ENCODE measurements around the gene ATP5PO.
"Not testable (repeated sequence)": the region's sequence is repeated elsewhere in the genome, so short reads cannot be mapped to it uniquely, and the experiment has no call there.

The ATP5PO gene

GRCh38 chr21:33931799-33932390 lies 16.3 kb upstream of the ATP5PO start:
- no peaks in the 10 kb centered on the region for H3F3A ChIP-seq (ENCODE audit: insufficient read depth, low read length)
- H4K20me1 ChIP-seq (ENCODE audit: insufficient read depth, low read length) = no peaks in the 10 kb centered on the region
- peak overlapping the region; percentile 6; the same call in 1 of the 2 replicates for H3K4me2 ChIP-seq (ENCODE audit: low read depth, low read length)
- no peaks in the 10 kb centered on the region for H3K27me3 ChIP-seq (replicated peaks; ENCODE audit: insufficient read depth, low read length)
- H3K9me2 ChIP-seq (replicated peaks; ENCODE audit: insufficient read depth, low read length) = no peaks in the 10 kb centered on the region
- H3K4me3 ChIP-seq (ENCODE audit: low read length) = no peak overlapping the region
- H2AFZ ChIP-seq (ENCODE audit: low read length) = peak overlapping the region; percentile 58
- TF ChIP-seq EZH2phosphoT487 (IDR thresholded peaks at IDR 0.05; ENCODE audit: low read length) (no peak), CTCF (IDR thresholded peaks at IDR 0.05; ENCODE audit: low read length) (no peak), EZH2 (optimal IDR thresholded peaks at IDR 0.05; ENCODE audit: low read depth, low read length) (no peak)
- no peaks in the 10 kb centered on the region for H3K36me3 ChIP-seq (replicated peaks; ENCODE audit: insufficient read depth, low read length)
- no peak for DNase-seq
- H3K9ac ChIP-seq (ENCODE audit: low read length) = no peak overlapping the region
- H3K79me2 ChIP-seq (ENCODE audit: low read length) = no peaks in the 10 kb centered on the region
- H3K4me1 ChIP-seq (ENCODE audit: low read length) = no peaks in the 10 kb centered on the region
- H3K9me3 ChIP-seq (replicated peaks; ENCODE audit: insufficient read depth, low read length) = no peaks in the 10 kb centered on the region
- no peak overlapping the region for H3K27ac ChIP-seq (ENCODE audit: low read length)

GRCh38 chr21:33931052-33931798 lies 15.6 kb upstream of the ATP5PO start:
- H3K79me2 ChIP-seq (ENCODE audit: low read length); H3K4me2 ChIP-seq (ENCODE audit: low read depth, low read length); H3K27me3 ChIP-seq (replicated peaks; ENCODE audit: insufficient read depth, low read length); DNase-seq; H3F3A ChIP-seq (ENCODE audit: insufficient read depth, low read length); H3K36me3 ChIP-seq (replicated peaks; ENCODE audit: insufficient read depth, low read length); H3K9me3 ChIP-seq (replicated peaks; ENCODE audit: insufficient read depth, low read length); H2AFZ ChIP-seq (ENCODE audit: low read length); H3K4me3 ChIP-seq (ENCODE audit: low read length); H3K9me2 ChIP-seq (replicated peaks; ENCODE audit: insufficient read depth, low read length); H3K9ac ChIP-seq (ENCODE audit: low read length); H3K27ac ChIP-seq (ENCODE audit: low read length); H4K20me1 ChIP-seq (ENCODE audit: insufficient read depth, low read length); H3K4me1 ChIP-seq (ENCODE audit: low read length): not testable (repeated sequence)

GRCh38 chr21:33926248-33926647 lies 10.6 kb upstream of the ATP5PO start:
- not testable (repeated sequence) for H3F3A ChIP-seq (ENCODE audit: insufficient read depth, low read length); H3K79me2 ChIP-seq (ENCODE audit: low read length); H2AFZ ChIP-seq (ENCODE audit: low read length); H3K27ac ChIP-seq (ENCODE audit: low read length); H4K20me1 ChIP-seq (ENCODE audit: insufficient read depth, low read length); H3K36me3 ChIP-seq (replicated peaks; ENCODE audit: insufficient read depth, low read length); H3K9ac ChIP-seq (ENCODE audit: low read length); H3K4me2 ChIP-seq (ENCODE audit: low read depth, low read length); H3K27me3 ChIP-seq (replicated peaks; ENCODE audit: insufficient read depth, low read length); DNase-seq; H3K4me3 ChIP-seq (ENCODE audit: low read length); H3K9me3 ChIP-seq (replicated peaks; ENCODE audit: insufficient read depth, low read length); H3K9me2 ChIP-seq (replicated peaks; ENCODE audit: insufficient read depth, low read length); H3K4me1 ChIP-seq (ENCODE audit: low read length)

GRCh38 chr21:33924766-33925100 lies 9.1 kb upstream of the ATP5PO start:
- Histone ChIP-seq H3K9me2 (replicated peaks; ENCODE audit: insufficient read depth, low read length) (no peaks in the 10 kb centered on the region), H2AFZ (ENCODE audit: low read length) (peak overlapping the region; percentile 52; the same call in 1 of the 2 replicates), H3K4me1 (ENCODE audit: low read length) (0 out of 2 replicates have a peak, but pooled peaks cover 6% of the 10 kb centered on the region), H3F3A (ENCODE audit: insufficient read depth, low read length) (no peaks in the 10 kb centered on the region), H3K27me3 (replicated peaks; ENCODE audit: insufficient read depth, low read length) (no peaks in the 10 kb centered on the region), H3K9ac (ENCODE audit: low read length) (no peak overlapping the region), H3K4me2 (ENCODE audit: low read depth, low read length) (no peak overlapping the region), H3K4me3 (ENCODE audit: low read length) (no peak overlapping the region), H3K36me3 (replicated peaks; ENCODE audit: insufficient read depth, low read length) (no peaks in the 10 kb centered on the region), H3K27ac (ENCODE audit: low read length) (no peak overlapping the region), H4K20me1 (ENCODE audit: insufficient read depth, low read length) (no peaks in the 10 kb centered on the region), H3K79me2 (ENCODE audit: low read length) (no peaks in the 10 kb centered on the region), H3K9me3 (replicated peaks; ENCODE audit: insufficient read depth, low read length) (no peaks in the 10 kb centered on the region)
- no peak for DNase-seq
- TF ChIP-seq EZH2 (optimal IDR thresholded peaks at IDR 0.05; ENCODE audit: low read depth, low read length) (no peak), EZH2phosphoT487 (IDR thresholded peaks at IDR 0.05; ENCODE audit: low read length) (no peak), CTCF (IDR thresholded peaks at IDR 0.05; ENCODE audit: low read length) (no peak)
